CD4-positive, alpha-beta T cell treated with Interleukin-1 beta for 1 hour (primary cell): ENCODE data around the gene GGT6.

Experiments
- DNase-seq, 2 donors: peaks; one replicate each; pipeline ENCODE4 v3.0.0-alpha.2; 2020 to 2022

Gene GGT6

GRCh38 chr17:4519361-4519788 lies 41.0 kb downstream of the GGT6 start:
- no peak for DNase-seq

GRCh38 chr17:4518901-4519300 lies 41.5 kb downstream of the GGT6 start:
- no peak for DNase-seq

GRCh38 chr17:4516735-4517134 lies 43.6 kb downstream of the GGT6 start:
- DNase-seq = no peak

GRCh38 chr17:4515501-4515900 lies 44.9 kb downstream of the GGT6 start:
- no peak for DNase-seq

GRCh38 chr17:4514779-4515178 lies 45.6 kb downstream of the GGT6 start:
- no peak for DNase-seq

- DNase-seq = no peak
These were observed 46.2 kb downstream of the GGT6 start for GRCh38 chr17:4514206-4514605.

- no peak for DNase-seq
These were observed 47.0 kb downstream of the GGT6 start for GRCh38 chr17:4513113-4514032.

GRCh38 chr17:4512156-4513112 lies 47.9 kb downstream of the GGT6 start:
- DNase-seq = no peak

GRCh38 chr17:4511199-4511932 lies 49.0 kb downstream of the GGT6 start:
- no peak for DNase-seq

- DNase-seq = no peak
These were observed 49.8 kb downstream of the GGT6 start for GRCh38 chr17:4510618-4510941.

GRCh38 chr17:4509923-4510617 lies 50.3 kb downstream of the GGT6 start:
- DNase-seq = no peak

GRCh38 chr17:4509401-4509800 lies 51.0 kb downstream of the GGT6 start:
- DNase-seq = no peak

- DNase-seq = no peak
These were observed 52.2 kb downstream of the GGT6 start for GRCh38 chr17:4508207-4508606.

- DNase-seq = no peak
These were observed 52.8 kb downstream of the GGT6 start for GRCh38 chr17:4507361-4508111.
